ENCODE measurements around the gene MAN2A2.
"Not testable (repeated sequence)": the region's sequence is repeated elsewhere in the genome, so short reads cannot be mapped to it uniquely, and the experiment has no call there.

Gene MAN2A2

GRCh38 chr15:90871716-90872485 is 31.2 kb upstream of the MAN2A2 start:
- no peak for DNase-seq

GRCh38 chr15:90872486-90873184 is 30.5 kb upstream of the MAN2A2 start:
- peak in 1 of 2 donors; percentile 17 for DNase-seq

GRCh38 chr15:90873488-90873997 is 29.6 kb upstream of the MAN2A2 start:
- DNase-seq, result no peak

- no peak for DNase-seq
Observed at GRCh38 chr15:90873998-90874605, 29.0 kb upstream of the MAN2A2 start.

- DNase-seq, result not testable (repeated sequence)
Observed at GRCh38 chr15:90874986-90875385, 28.1 kb upstream of the MAN2A2 start.

GRCh38 chr15:90875549-90875981 is 27.5 kb upstream of the MAN2A2 start:
- DNase-seq, result no peak

- DNase-seq, result no peak
Observed at GRCh38 chr15:90876046-90876445, 27.1 kb upstream of the MAN2A2 start.

- no peak for DNase-seq
Observed at GRCh38 chr15:90876512-90877170, 26.5 kb upstream of the MAN2A2 start.

- no peak for DNase-seq
Observed at GRCh38 chr15:90877315-90877714, 25.8 kb upstream of the MAN2A2 start.

- no peak for DNase-seq
Observed at GRCh38 chr15:90877996-90878395, 25.1 kb upstream of the MAN2A2 start.

GRCh38 chr15:90878660-90879059 is 24.4 kb upstream of the MAN2A2 start:
- DNase-seq, result no peak

GRCh38 chr15:90879730-90880366 is 23.3 kb upstream of the MAN2A2 start:
- no peak for DNase-seq

- DNase-seq, result no peak
Observed at GRCh38 chr15:90880381-90881145, 22.5 kb upstream of the MAN2A2 start.

GRCh38 chr15:90881181-90881977 is 21.7 kb upstream of the MAN2A2 start:
- DNase-seq, result no peak

GRCh38 chr15:90881978-90882721 is 21.0 kb upstream of the MAN2A2 start:
- no peak for DNase-seq

- no peak for DNase-seq
Observed at GRCh38 chr15:90882781-90883525, 20.1 kb upstream of the MAN2A2 start.

- no peak for DNase-seq
Observed at GRCh38 chr15:90883526-90883975, 19.6 kb upstream of the MAN2A2 start.

GRCh38 chr15:90883976-90884718 is 19.0 kb upstream of the MAN2A2 start, which contains the start of gene FES:
TSS of gene FES (plus strand) at chr15:90884504. CDS start at chr15:90885046, 542 bp downstream.
- DNase-seq, result peak in 1 of 2 donors; percentile 44

Data from CD4-positive, alpha-beta T cell treated with Interleukin-1 beta for 1 hour (primary cell).